Frontal cortex (tissue), 4 donors: ENCODE data around the gene ACTR1A. TPM values are rescaled to one million over a fixed set of nuclear protein-coding genes. Genes with fewer than 3 reads are reported as not detected.

Experiments used
- DNase-seq, 2 donors: peaks; one replicate each; pipeline ENCODE4 v3.0.0; 2012; ENCODE audit warnings: low spot score in 2 of 2
- FAIRE-seq: peaks from 2 replicates; lab custom pipeline; 2012; peaks lifted over from hg19 to GRCh38; lab: Jason Lieb, UNC
- total RNA-seq: library from RNA; depleted of rRNA; stranded (reverse); fragments of >200 nt; gene quantifications from one replicate; pipeline ENCODE4 v1.2.3, GENCODE V29; 2014
- donor health status: control.
- donor health status: control.
- donor health status: control.

The ACTR1A gene
- total RNA-seq, 1 donor from 2014 or later, result 238 TPM

- FAIRE-seq (no peak), DNase-seq (no peak)
Observed at GRCh38 chr10:102492983-102493382, 9.5 kb downstream of the ACTR1A start.

GRCh38 chr10:102492344-102492939, 10.1 kb downstream of the ACTR1A start:
- FAIRE-seq (no peak), DNase-seq (no peak)

GRCh38 chr10:102491136-102491535, 11.4 kb downstream of the ACTR1A start:
- FAIRE-seq (no peak), DNase-seq (no peak)

- FAIRE-seq (no peak), DNase-seq (no peak)
Observed at GRCh38 chr10:102485093-102485784, 17.3 kb downstream of the ACTR1A start.

- DNase-seq, result no peak
- no peak for FAIRE-seq
Observed at GRCh38 chr10:102484021-102484420, 18.5 kb downstream of the ACTR1A start.

- DNase-seq (no peak), FAIRE-seq (no peak)
Observed at GRCh38 chr10:102480396-102480795, 22.1 kb downstream of the ACTR1A start.

- no peak for FAIRE-seq
- DNase-seq, result no peak
Observed at GRCh38 chr10:102479651-102480050, 22.9 kb downstream of the ACTR1A start.

- no peak for FAIRE-seq
- no peak for DNase-seq
Observed at GRCh38 chr10:102476466-102477141, 25.9 kb downstream of the ACTR1A start.

- FAIRE-seq, result no peak
- DNase-seq, result no peak
Observed at GRCh38 chr10:102475451-102476040, 27.0 kb downstream of the ACTR1A start.

GRCh38 chr10:102473445-102474331, 28.8 kb downstream of the ACTR1A start:
- FAIRE-seq, result no peak
- DNase-seq, result no peak

GRCh38 chr10:102470579-102471546, 31.6 kb downstream of the ACTR1A start:
- FAIRE-seq, result no peak

GRCh38 chr10:102468683-102469082, 33.8 kb downstream of the ACTR1A start:
- FAIRE-seq, result no peak
- no peak for DNase-seq

More at GRCh38 chr10:102470579-102471546, 31.6 kb downstream of the ACTR1A start:
- DNase-seq, result no peak

- FAIRE-seq, result no peak
- DNase-seq, result no peak
Observed at GRCh38 chr10:102467971-102468438, 34.5 kb downstream of the ACTR1A start.

GRCh38 chr10:102467318-102467717, 35.2 kb downstream of the ACTR1A start:
- FAIRE-seq (no peak), DNase-seq (no peak)

- DNase-seq (no peak), FAIRE-seq (no peak)
Observed at GRCh38 chr10:102465466-102465865, 37.0 kb downstream of the ACTR1A start.

- no peak for DNase-seq
- no peak for FAIRE-seq
Observed at GRCh38 chr10:102463983-102464382, 38.5 kb downstream of the ACTR1A start.

GRCh38 chr10:102462512-102463054, 39.9 kb downstream of the ACTR1A start:
- FAIRE-seq (no peak), DNase-seq (no peak)
